IgD-negative memory B cell (primary cell): Measurements from ENCODE around the gene GOLGA7B. TPM values are rescaled to one million over a fixed set of nuclear protein-coding genes. Genes with fewer than 3 reads are reported as not detected.

Experiments used
- H3K27ac Mint-ChIP-seq, 3 donors: one replicate each; pipeline ENCODE4 v1.8.0; 2020 to 2022; ENCODE audit warnings: mild to moderate bottlenecking in 3 of 3, mixed read lengths in 3 of 3, moderate library complexity in 1 of 3
- H3K27me3 Mint-ChIP-seq: one replicate; pipeline ENCODE4 v1.8.0; 2021; ENCODE audit warnings: mixed read lengths
- H3K36me3 Mint-ChIP-seq: one replicate; pipeline ENCODE4 v1.8.0; 2020; ENCODE audit warnings: mild to moderate bottlenecking, mixed read lengths
- H3K4me1 Mint-ChIP-seq, 3 donors: one replicate each; pipeline ENCODE4 v1.8.0; 2020 to 2022; ENCODE audit warnings: mixed read lengths in 3 of 3, mild to moderate bottlenecking in 1 of 3
- H3K4me3 Mint-ChIP-seq, 4 donors: one replicate each; pipeline ENCODE4 v1.8.0; 2020 to 2022; ENCODE audit warnings: mild to moderate bottlenecking in 4 of 4, mixed read lengths in 4 of 4, moderate library complexity in 3 of 4
- H3K9me3 Mint-ChIP-seq, 3 donors: one replicate each; pipeline ENCODE4 v1.8.0; 2020 to 2021; ENCODE audit warnings: mixed read lengths in 3 of 3, mild to moderate bottlenecking in 1 of 3
- polyA plus RNA-seq: library from polyadenylated mRNA; unstranded; fragments of 300-500 nt; fragmentation: Illumina TruSeq; gene quantifications from one replicate; pipeline ENCODE4 v1.2.3, GENCODE V29; 2021

GOLGA7B gene
- polyA plus RNA-seq, 1 donor from 2014 or later, result not detected

DNA sequence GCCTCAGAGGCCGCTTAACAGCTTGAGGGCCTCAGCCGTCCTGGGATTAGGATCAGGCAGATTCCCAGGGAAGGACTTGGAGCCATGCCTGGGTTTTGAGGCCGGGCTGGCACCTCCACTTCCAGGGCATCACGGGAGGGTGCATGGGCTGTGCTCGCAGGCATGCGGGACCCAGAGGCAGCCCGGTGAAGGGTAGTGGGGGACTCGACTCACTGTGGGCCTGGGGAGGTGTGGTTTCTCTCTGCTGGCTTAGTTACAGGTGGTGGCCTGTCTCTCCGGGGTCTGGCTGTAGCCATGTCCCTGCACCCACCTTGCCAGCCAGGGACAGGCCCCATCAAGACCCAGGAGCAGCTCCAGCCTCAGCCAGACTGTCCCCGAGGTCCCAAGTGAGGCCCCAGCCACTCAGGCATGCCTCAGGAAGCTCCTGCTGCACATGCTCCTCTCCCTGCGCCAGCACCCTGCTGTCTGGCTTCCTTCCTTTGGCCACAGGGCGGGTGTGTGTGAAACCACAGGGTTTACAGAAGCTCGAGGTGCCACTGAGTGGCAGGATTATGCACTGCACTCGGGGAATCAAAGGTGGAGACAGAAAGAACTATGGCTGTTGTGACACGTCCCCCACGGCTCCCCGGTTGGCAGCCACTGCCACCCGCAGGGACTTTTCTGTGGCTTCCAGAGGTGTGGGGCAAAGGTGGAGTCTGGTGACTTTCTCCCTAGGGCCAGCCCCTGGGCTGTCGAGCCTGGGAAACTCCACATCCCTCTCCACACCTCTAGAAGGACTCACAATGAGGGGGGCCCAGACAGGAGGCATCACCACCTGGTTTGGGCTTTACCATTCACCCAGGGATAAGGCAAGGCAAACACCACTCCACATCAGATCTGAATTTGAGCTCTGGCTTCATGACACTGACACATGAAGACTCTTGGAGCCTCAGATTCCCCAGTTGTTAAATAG is 19.7 kb downstream of the GOLGA7B start:
- H3K4me1 Mint-ChIP-seq, result peaks cover 0 to 7% (median 4%) of the 10 kb centered on the region in 3 donors
- peak overlapping the region in 1 of 3 donors; percentile 27 for H3K27ac Mint-ChIP-seq
- peaks cover 7% of the 10 kb centered on the region for H3K27me3 Mint-ChIP-seq
- H3K4me3 Mint-ChIP-seq, result peak overlapping the region in 1 of 4 donors; percentile 47
- H3K9me3 Mint-ChIP-seq, result no peaks in the 10 kb centered on the region
- no peaks in the 10 kb centered on the region for H3K36me3 Mint-ChIP-seq

GRCh38 chr10:97870990-97871389 is 21.3 kb downstream of the GOLGA7B start:
- no peaks in the 10 kb centered on the region for H3K36me3 Mint-ChIP-seq
- H3K4me3 Mint-ChIP-seq, result no peak overlapping the region
- H3K27ac Mint-ChIP-seq, result no peak overlapping the region
- peaks cover 0 to 7% (median 4%) of the 10 kb centered on the region in 3 donors for H3K4me1 Mint-ChIP-seq
- H3K27me3 Mint-ChIP-seq, result peaks cover 15% of the 10 kb centered on the region
- H3K9me3 Mint-ChIP-seq, result no peaks in the 10 kb centered on the region

GRCh38 chr10:97873569-97873968 is 23.9 kb downstream of the GOLGA7B start:
- Mint-ChIP-seq H3K27ac (no peak overlapping the region), H3K27me3 (peaks cover 15% of the 10 kb centered on the region), H3K4me3 (no peak overlapping the region), H3K4me1 (peaks cover 0 to 7% (median 4%) of the 10 kb centered on the region in 3 donors), H3K36me3 (no peaks in the 10 kb centered on the region), H3K9me3 (no peaks in the 10 kb centered on the region)

DNA sequence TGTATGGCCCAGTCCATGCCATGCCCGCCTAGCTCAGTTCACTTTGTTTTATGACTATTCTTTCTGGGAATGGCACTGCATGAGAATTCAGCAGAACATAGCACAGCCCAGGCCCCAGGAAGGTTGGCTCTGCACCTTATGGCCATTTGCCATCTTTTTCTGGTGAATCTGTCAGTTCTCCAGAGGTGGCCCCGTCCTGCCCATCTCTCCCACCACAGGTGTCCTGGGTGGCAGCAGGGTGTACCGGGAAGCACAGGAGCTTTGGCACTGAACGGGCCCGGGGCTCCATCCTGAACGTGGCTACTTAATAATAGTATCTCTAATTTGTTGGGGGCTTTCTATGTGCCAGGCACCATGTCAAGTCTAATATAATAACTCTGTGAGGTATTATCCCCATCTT is 24.7 kb downstream of the GOLGA7B start:
- peaks cover 12% of the 10 kb centered on the region for H3K27me3 Mint-ChIP-seq
- H3K27ac Mint-ChIP-seq, result no peak overlapping the region
- H3K4me3 Mint-ChIP-seq, result no peak overlapping the region
- no peaks in the 10 kb centered on the region for H3K36me3 Mint-ChIP-seq
- H3K4me1 Mint-ChIP-seq, result peaks cover 0 to 5% (median 4%) of the 10 kb centered on the region in 3 donors
- peaks cover 0 to 2% (median 0%) of the 10 kb centered on the region in 3 donors for H3K9me3 Mint-ChIP-seq

GRCh38 chr10:97875391-97875790 is 25.7 kb downstream of the GOLGA7B start:
- Mint-ChIP-seq H3K36me3 (no peaks in the 10 kb centered on the region), H3K4me1 (no peaks in the 10 kb centered on the region), H3K27me3 (peaks cover 9% of the 10 kb centered on the region), H3K4me3 (no peak overlapping the region), H3K9me3 (peaks cover 0 to 2% (median 0%) of the 10 kb centered on the region in 3 donors), H3K27ac (no peak overlapping the region)

GRCh38 chr10:97876402-97876801 is 26.8 kb downstream of the GOLGA7B start:
- H3K4me3 Mint-ChIP-seq, result no peak overlapping the region
- H3K36me3 Mint-ChIP-seq, result no peaks in the 10 kb centered on the region
- H3K27ac Mint-ChIP-seq, result no peak overlapping the region
- H3K4me1 Mint-ChIP-seq, result no peaks in the 10 kb centered on the region
- peaks cover 13% of the 10 kb centered on the region for H3K27me3 Mint-ChIP-seq
- peaks cover 0 to 4% (median 0%) of the 10 kb centered on the region in 3 donors for H3K9me3 Mint-ChIP-seq

DNA sequence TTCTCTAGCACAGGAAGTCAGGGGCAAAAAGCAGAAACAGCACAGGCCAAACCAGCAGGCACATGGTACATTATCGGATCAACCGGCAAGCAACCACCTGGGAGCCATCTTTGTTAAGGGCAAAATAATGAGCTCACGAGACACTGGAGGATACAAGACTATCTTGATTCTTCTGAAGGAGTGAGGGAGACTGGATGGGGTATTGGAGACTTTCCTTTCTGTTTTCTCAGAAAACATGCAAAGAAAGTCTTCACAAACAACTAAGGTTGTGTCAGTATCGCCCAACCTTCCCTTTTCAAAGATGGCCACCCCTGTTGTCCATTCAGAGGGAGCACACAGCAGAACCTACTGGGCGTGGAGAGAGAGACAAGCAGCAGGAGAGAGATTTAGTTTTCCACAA is 29.6 kb downstream of the GOLGA7B start:
- no peak overlapping the region for H3K27ac Mint-ChIP-seq

DNA sequence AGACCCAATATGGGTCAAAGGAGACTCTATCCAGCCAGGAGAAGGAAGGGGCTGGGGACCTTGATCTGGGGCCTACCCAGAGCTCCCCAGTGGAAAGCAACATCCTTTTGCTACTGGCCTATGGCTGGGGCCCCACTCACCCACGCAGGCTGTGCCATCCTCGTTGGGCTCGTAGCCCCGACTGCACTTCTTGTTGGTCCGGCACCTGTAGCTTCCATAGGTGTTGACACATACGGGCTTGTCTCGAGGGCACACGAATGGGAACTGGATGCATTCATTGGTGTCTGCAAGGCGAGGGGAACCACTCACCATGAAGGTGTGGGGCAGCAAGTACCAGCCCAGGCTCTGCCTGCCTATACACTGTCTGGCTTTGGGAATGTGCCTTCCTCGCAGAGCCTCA is 30.5 kb downstream of the GOLGA7B start:
- H3K4me3 Mint-ChIP-seq, result no peak overlapping the region
- H3K27ac Mint-ChIP-seq, result no peak overlapping the region
- H3K36me3 Mint-ChIP-seq, result no peaks in the 10 kb centered on the region
- H3K9me3 Mint-ChIP-seq, result peaks cover 0 to 4% (median 0%) of the 10 kb centered on the region in 3 donors
- peaks cover 11% of the 10 kb centered on the region for H3K27me3 Mint-ChIP-seq
- H3K4me1 Mint-ChIP-seq, result no peaks in the 10 kb centered on the region

More for the DNA sequence above, 29.6 kb downstream of the GOLGA7B start:
- Mint-ChIP-seq H3K4me1 (no peaks in the 10 kb centered on the region), H3K27me3 (peaks cover 15% of the 10 kb centered on the region), H3K36me3 (no peaks in the 10 kb centered on the region), H3K4me3 (no peak overlapping the region), H3K9me3 (peaks cover 0 to 4% (median 0%) of the 10 kb centered on the region in 3 donors)

DNA sequence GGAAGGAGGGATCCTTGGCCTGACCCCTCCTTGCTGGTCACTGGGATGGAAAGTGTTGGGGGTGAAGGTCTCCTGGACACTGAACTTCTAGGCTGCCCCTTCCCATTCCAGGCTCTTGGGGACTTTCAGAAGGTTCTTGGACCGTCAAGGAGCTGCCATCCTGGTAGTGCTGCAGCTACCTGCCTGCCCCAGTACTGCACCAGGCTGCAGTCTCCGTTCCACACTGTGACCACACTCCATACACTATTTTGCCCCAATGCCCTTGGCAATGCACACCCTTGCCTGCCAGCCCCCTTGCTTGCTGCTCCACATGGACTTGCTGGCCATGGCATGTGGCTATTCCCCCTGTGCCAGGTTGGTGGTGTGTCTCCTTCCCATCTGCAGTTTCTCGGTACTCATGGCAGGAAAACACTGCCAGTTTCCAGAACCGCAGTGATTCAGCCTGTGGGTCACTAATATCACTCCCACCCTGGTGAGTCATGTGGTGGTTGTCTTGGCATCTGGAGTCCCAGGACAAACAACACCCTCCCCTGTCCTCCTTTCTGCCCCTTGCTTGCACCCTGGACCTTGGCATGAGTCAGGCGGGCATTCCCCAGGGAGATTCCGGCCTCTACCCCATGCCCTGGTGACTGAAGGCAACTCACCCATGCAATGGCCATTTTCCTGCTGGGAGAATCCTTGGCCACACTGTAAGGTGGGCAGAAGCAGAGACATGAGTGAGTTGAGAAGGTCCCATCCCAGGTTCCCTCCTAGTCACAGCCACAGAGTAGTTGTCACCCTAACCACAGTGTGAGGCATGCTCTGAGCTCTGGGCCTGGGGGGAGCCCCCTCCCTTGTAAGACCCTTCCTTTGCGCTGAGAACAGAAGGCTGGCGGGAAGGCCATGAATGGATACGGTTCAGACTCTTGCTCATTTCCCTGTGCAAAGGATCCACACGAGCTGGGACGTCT is 32.8 kb downstream of the GOLGA7B start:
- Mint-ChIP-seq H3K27me3 (peaks cover 7% of the 10 kb centered on the region), H3K4me3 (no peak overlapping the region), H3K27ac (no peak overlapping the region)

GRCh38 chr10:97883092-97883485 is 33.4 kb downstream of the GOLGA7B start:
- peaks cover 10% of the 10 kb centered on the region for H3K27me3 Mint-ChIP-seq
- H3K9me3 Mint-ChIP-seq, result peaks cover 0 to 4% (median 0%) of the 10 kb centered on the region in 3 donors
- no peak overlapping the region for H3K27ac Mint-ChIP-seq
- H3K4me3 Mint-ChIP-seq, result no peak overlapping the region
- no peaks in the 10 kb centered on the region for H3K4me1 Mint-ChIP-seq
- H3K36me3 Mint-ChIP-seq, result no peaks in the 10 kb centered on the region

More for the DNA sequence above, 32.8 kb downstream of the GOLGA7B start:
- peaks cover 0 to 4% (median 0%) of the 10 kb centered on the region in 3 donors for H3K9me3 Mint-ChIP-seq
- H3K4me1 Mint-ChIP-seq, result no peaks in the 10 kb centered on the region
- no peaks in the 10 kb centered on the region for H3K36me3 Mint-ChIP-seq

DNA sequence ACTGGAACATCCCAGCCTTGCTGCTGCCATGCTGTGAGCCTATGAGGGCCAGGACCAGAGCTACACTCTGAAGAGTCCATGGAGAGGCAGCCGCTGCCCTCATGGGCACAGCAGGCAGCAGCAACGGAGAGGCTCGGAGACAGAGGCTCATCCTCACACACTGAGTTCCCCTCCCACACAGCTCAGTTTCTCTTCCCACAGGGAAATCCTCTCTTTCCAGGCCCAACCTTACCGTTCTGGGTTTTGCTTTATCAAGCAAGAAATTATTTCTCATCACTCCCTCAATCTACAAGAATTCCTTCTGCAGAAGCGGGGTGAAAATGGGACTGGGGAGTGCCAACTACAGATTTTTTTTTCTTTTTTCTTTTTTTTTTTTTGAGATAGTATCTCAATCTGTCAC is 36.6 kb downstream of the GOLGA7B start:
- peaks cover 0 to under 1% (median 0%) of the 10 kb centered on the region in 3 donors for H3K9me3 Mint-ChIP-seq
- no peak overlapping the region for H3K4me3 Mint-ChIP-seq
- peak overlapping the region in 1 of 3 donors; percentile 57 for H3K27ac Mint-ChIP-seq
- no peaks in the 10 kb centered on the region for H3K4me1 Mint-ChIP-seq
- peaks cover 9% of the 10 kb centered on the region for H3K27me3 Mint-ChIP-seq
- peaks cover 1% of the 10 kb centered on the region for H3K36me3 Mint-ChIP-seq

- no peaks in the 10 kb centered on the region for H3K4me1 Mint-ChIP-seq
- H3K27me3 Mint-ChIP-seq, result peaks cover 7% of the 10 kb centered on the region
- H3K9me3 Mint-ChIP-seq, result no peaks in the 10 kb centered on the region
- H3K36me3 Mint-ChIP-seq, result peaks cover 1% of the 10 kb centered on the region
- H3K4me3 Mint-ChIP-seq, result no peak overlapping the region
- H3K27ac Mint-ChIP-seq, result no peak overlapping the region
Observed at GRCh38 chr10:97887399-97887798, 37.8 kb downstream of the GOLGA7B start.

GRCh38 chr10:97888134-97888533 is 38.5 kb downstream of the GOLGA7B start:
- Mint-ChIP-seq H3K9me3 (peaks cover 0 to 2% (median 0%) of the 10 kb centered on the region in 3 donors), H3K36me3 (peaks cover 1% of the 10 kb centered on the region), H3K27ac (no peak overlapping the region), H3K4me1 (no peaks in the 10 kb centered on the region), H3K27me3 (peaks cover 7% of the 10 kb centered on the region), H3K4me3 (no peak overlapping the region)

DNA sequence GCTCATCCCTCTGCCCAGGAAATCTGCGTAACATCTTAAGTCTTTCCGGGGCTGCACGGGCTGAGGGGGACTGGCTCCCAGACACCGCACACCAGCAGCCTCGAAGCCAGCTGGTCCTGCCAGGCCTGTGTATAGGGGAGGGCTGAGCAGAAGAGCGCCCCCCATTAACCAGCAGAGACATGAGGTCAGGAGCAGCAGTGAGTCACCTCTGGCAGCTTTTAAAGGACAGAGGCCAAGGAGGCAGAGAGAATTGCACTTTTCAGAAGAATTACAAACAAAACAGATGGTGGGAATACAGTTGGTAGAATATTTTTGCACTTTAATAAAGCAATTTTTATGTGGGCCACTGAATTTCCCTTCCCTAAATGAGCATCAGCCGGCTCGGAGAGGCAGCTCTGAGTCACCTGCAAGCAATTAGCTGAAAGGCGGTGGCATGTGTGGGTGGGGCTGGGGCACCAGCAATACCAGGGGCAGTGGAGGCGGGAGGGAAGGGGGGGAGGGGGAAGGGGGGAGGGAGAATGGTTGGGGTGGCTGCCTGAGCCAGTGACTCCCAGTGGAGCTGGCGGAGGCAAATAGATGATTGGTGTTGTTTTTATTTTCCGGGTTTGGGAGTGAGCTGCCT is 39.1 kb downstream of the GOLGA7B start:
- peaks cover 1% of the 10 kb centered on the region for H3K36me3 Mint-ChIP-seq
- no peak overlapping the region for H3K27ac Mint-ChIP-seq
- H3K27me3 Mint-ChIP-seq, result peaks cover 7% of the 10 kb centered on the region
- no peaks in the 10 kb centered on the region for H3K4me1 Mint-ChIP-seq
- peaks cover 0 to 2% (median 0%) of the 10 kb centered on the region in 3 donors for H3K9me3 Mint-ChIP-seq
- H3K4me3 Mint-ChIP-seq, result no peak overlapping the region
